Measurements from ENCODE around the gene EVX1. TPM values are rescaled to one million over a fixed set of nuclear protein-coding genes. Genes with fewer than 3 reads are reported as not detected.

EVX1 gene
- total and polyA plus RNA-seq, 10 donors: not detected

- TF ChIP-seq POLR2A (IDR thresholded peaks at IDR 0.05) (no peak), CTCF (IDR thresholded peaks at IDR 0.05 in 8 of 11, conservative IDR thresholded peaks at IDR 0.05 in 3 of 11) (no peak), POLR2AphosphoS5 (IDR thresholded peaks at IDR 0.05) (no peak)
- H3K27me3 ChIP-seq (replicated peaks in 1 of 7): peaks cover 22 to 100% (median 96%) of the 10 kb centered on the region in 7 donors
- peaks cover 12 to 76% (median 56%) of the 10 kb centered on the region in 6 donors for H3K4me1 ChIP-seq
- no peaks in the 10 kb centered on the region for H3K36me3 ChIP-seq
- intact Hi-C loops (cut with DNase I; ENCODE audit: low total_unique reads): no loop called here
- no peak overlapping the region for H3K27ac ChIP-seq
- DNase-seq: no peak
- peak overlapping the region in 6 of 8 donors; percentile 6 to 68 (median 34) for H3K4me3 ChIP-seq
- 4 to 11% (median 9%) methylated on average over 13 to 14 of the region's 14 CpGs for WGBS, 5 donors
- no peaks in the 10 kb centered on the region for H3K9me3 ChIP-seq
These were observed 41.6 kb upstream of the EVX1 start for GRCh38 chr7:27200761-27201579.

- H3K4me3 ChIP-seq: peak overlapping the region in 4 of 8 donors; percentile 5 to 68 (median 6)
- H3K36me3 ChIP-seq: no peaks in the 10 kb centered on the region
- intact Hi-C loops (cut with DNase I; ENCODE audit: low total_unique reads): no loop called here
- H3K27me3 ChIP-seq (replicated peaks in 1 of 7): peaks cover 24 to 100% (median 96%) of the 10 kb centered on the region in 7 donors
- H3K9me3 ChIP-seq: no peaks in the 10 kb centered on the region
- no peak overlapping the region for H3K27ac ChIP-seq
- TF ChIP-seq POLR2A (IDR thresholded peaks at IDR 0.05) (no peak), CTCF (IDR thresholded peaks at IDR 0.05 in 8 of 11, conservative IDR thresholded peaks at IDR 0.05 in 3 of 11) (no peak)
- 7 to 13% (median 12%) methylated on average over 4 of the region's 4 CpGs for whole genome bisulfite sequencing, 5 donors
- peaks cover 12 to 72% (median 54%) of the 10 kb centered on the region in 6 donors for H3K4me1 ChIP-seq
- peak; percentile 39 for DNase-seq
These were observed 41.0 kb upstream of the EVX1 start for GRCh38 chr7:27201580-27202017.

- Histone ChIP-seq H3K9me3 (no peaks in the 10 kb centered on the region), H3K4me3 (no peak overlapping the region), H3K27ac (no peak overlapping the region), H3K36me3 (no peaks in the 10 kb centered on the region), H3K27me3 (replicated peaks in 1 of 7) (peaks cover 26 to 100% (median 96%) of the 10 kb centered on the region in 7 donors), H3K4me1 (peaks cover 12 to 72% (median 54%) of the 10 kb centered on the region in 6 donors)
- WGBS, 5 donors: 13 to 29% (median 18%) methylated on average over 19 to 30 of the region's 30 CpGs
- no peak for TF ChIP-seq POLR2A (IDR thresholded peaks at IDR 0.05)
- peak in 2 of 3 donors; percentile 19 to 60 for TF ChIP-seq POLR2AphosphoS5 (IDR thresholded peaks at IDR 0.05)
- intact Hi-C loops (cut with DNase I; ENCODE audit: low total_unique reads): no loop called here
- DNase-seq: peak; percentile 34
These were observed 40.4 kb upstream of the EVX1 start for GRCh38 chr7:27202018-27202861.

GRCh38 chr7:27202862-27203134 lies 39.8 kb upstream of the EVX1 start:
- intact Hi-C loops (cut with DNase I; ENCODE audit: low total_unique reads): no loop called here

More at GRCh38 chr7:27202862-27203134, 39.8 kb upstream of the EVX1 start:
- no peak for DNase-seq
- no peaks in the 10 kb centered on the region for H3K9me3 ChIP-seq
- TF ChIP-seq POLR2AphosphoS5 (IDR thresholded peaks at IDR 0.05) (no peak), CTCF (IDR thresholded peaks at IDR 0.05 in 8 of 11, conservative IDR thresholded peaks at IDR 0.05 in 3 of 11) (no peak), POLR2A (IDR thresholded peaks at IDR 0.05) (no peak)
- H3K4me3 ChIP-seq: no peak overlapping the region
- H3K27ac ChIP-seq: no peak overlapping the region
- WGBS, 5 donors: 5 to 16% (median 10%) methylated on average over 3 of the region's 3 CpGs
- H3K4me1 ChIP-seq: peaks cover 12 to 71% (median 54%) of the 10 kb centered on the region in 6 donors
- no peaks in the 10 kb centered on the region for H3K36me3 ChIP-seq
- H3K27me3 ChIP-seq (replicated peaks in 1 of 7): peaks cover 26 to 100% (median 96%) of the 10 kb centered on the region in 7 donors

Data from spleen (tissue), 11 donors.